ENCODE results near the gene GPHB5.

Gene GPHB5

DNA sequence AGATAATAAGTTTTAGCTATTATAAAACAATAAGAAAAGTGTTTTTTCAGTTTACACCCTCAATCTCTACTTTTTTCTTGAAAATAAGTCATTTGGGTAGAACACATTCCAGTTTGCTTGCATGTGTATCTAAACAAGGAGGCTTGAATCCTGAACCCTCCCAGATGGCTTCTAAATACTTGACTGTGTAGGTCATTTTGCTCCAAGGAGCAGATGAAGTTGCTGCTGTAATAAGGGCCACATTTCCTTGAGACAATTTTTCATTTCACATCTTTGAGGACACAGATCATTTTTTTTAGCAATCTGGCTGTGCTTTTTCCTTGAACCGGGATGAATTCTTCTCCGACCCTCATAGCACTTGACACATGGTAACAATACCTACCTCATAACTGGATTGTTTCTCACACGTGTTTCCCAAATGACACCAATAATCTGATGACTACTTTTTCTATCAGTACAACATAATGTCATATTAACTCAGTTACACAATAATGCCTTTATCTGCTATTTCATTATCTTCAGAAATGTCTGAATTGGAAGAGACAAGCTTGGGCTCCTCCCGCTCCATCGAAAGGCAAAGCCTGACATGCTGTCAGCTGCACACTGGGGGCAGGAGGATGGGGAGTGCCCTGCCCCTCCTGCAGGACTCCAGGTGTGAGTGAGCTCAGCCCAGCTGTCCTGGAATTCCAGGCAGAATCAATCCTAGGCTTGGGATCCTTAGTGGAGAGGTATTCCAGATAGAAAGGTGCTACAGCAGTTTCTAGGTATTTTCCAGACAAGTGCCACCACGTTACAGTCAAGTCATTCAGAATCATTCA, 30.9 kb downstream of the GPHB5 start:
- ATAC-seq, result no peak
- TF ChIP-seq ZC3H10 (CRISPR knock-in tag; IDR thresholded peaks at IDR 0.05) (no peak), TSHZ2 (CRISPR knock-in tag; IDR thresholded peaks at IDR 0.05) (no peak), ZNF70 (CRISPR knock-in tag; IDR thresholded peaks at IDR 0.05) (no peak), GLIS3 (CRISPR knock-in tag; IDR thresholded peaks at IDR 0.05) (no peak), ZFP3 (CRISPR knock-in tag; IDR thresholded peaks at IDR 0.05) (no peak), PATZ1 (CRISPR knock-in tag; IDR thresholded peaks at IDR 0.05; ENCODE audit: borderline replicate concordance) (no peak), SNAI2 (CRISPR knock-in tag; IDR thresholded peaks at IDR 0.05) (no peak), RARB (CRISPR knock-in tag; IDR thresholded peaks at IDR 0.05) (no peak), OSR1 (CRISPR knock-in tag; IDR thresholded peaks at IDR 0.05) (no peak)
- TF ChIP-seq, protein P1, sequence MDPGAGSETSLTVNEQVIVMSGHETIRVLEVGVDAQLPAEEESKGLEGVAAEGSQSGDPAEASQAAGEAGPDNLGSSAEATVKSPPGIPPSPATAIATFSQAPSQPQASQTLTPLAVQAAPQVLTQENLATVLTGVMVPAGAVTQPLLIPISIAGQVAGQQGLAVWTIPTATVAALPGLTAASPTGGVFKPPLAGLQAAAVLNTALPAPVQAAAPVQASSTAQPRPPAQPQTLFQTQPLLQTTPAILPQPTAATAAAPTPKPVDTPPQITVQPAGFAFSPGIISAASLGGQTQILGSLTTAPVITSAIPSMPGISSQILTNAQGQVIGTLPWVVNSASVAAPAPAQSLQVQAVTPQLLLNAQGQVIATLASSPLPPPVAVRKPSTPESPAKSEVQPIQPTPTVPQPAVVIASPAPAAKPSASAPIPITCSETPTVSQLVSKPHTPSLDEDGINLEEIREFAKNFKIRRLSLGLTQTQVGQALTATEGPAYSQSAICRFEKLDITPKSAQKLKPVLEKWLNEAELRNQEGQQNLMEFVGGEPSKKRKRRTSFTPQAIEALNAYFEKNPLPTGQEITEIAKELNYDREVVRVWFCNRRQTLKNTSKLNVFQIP (CRISPR knock-in tag; IDR thresholded peaks at IDR 0.05; ENCODE audit: borderline replicate concordance, low read depth), result no peak

- no peak for ATAC-seq
- TF ChIP-seq ZFP3 (CRISPR knock-in tag; IDR thresholded peaks at IDR 0.05), result no peak
- no peak for TF ChIP-seq CSDC2 (CRISPR knock-in tag; IDR thresholded peaks at IDR 0.05)
- TF ChIP-seq ARNTL (CRISPR knock-in tag; IDR thresholded peaks at IDR 0.05; ENCODE audit: borderline replicate concordance, low read depth), result no peak
- TF ChIP-seq PATZ1 (CRISPR knock-in tag; IDR thresholded peaks at IDR 0.05; ENCODE audit: borderline replicate concordance), result no peak
- TF ChIP-seq ZFP30 (CRISPR knock-in tag; IDR thresholded peaks at IDR 0.05), result no peak
- TF ChIP-seq GLIS3 (CRISPR knock-in tag; IDR thresholded peaks at IDR 0.05), result no peak
- TF ChIP-seq ZNF565 (CRISPR knock-in tag; conservative IDR thresholded peaks at IDR 0.05; ENCODE audit: low read depth), result no peak
- TF ChIP-seq CSRNP3 (CRISPR knock-in tag; IDR thresholded peaks at IDR 0.05), result no peak
- no peak for TF ChIP-seq TSHZ2 (CRISPR knock-in tag; IDR thresholded peaks at IDR 0.05)
- TF ChIP-seq RARB (CRISPR knock-in tag; IDR thresholded peaks at IDR 0.05), result no peak
Observed at GRCh38 chr14:63286071-63286470, 32.7 kb downstream of the GPHB5 start.

Data from SK-N-SH treated with all-trans-retinoic acid at 6 μM for 48 hours (cell line).